Ovary (tissue), 9 donors: ENCODE measurements around the gene ADAMTS12. TPM values are rescaled to one million over a fixed set of nuclear protein-coding genes. Genes with fewer than 3 reads are reported as not detected.

Source experiments
- DNase-seq, 5 donors: peaks; one replicate each; pipeline ENCODE4 v3.0.0-alpha.2; 2019 to 2020
- H3K27ac ChIP-seq, 2 donors: fragments of 200-600 bp; one replicate each; pipeline versions ENCODE4 v1.5.1 to v1.8.0; 2019 to 2022
- H3K27me3 ChIP-seq: fragments of 200-600 bp; one replicate; pipeline ENCODE4 v1.8.0; 2022
- H3K36me3 ChIP-seq: fragments of 200-600 bp; sonication (generic); one replicate; pipeline ENCODE4 v1.5.1; 2019
- H3K4me1 ChIP-seq: one replicate; pipeline ENCODE4 v1.8.1; 2013; ENCODE audit warnings: mild to moderate bottlenecking, moderate library complexity; ENCODE audit not compliant: insufficient read depth
- H3K4me3 ChIP-seq: fragments of 200-600 bp; sonication (generic); one replicate; pipeline ENCODE4 v1.5.1; 2017
- H3K9me3 ChIP-seq, 2 donors: fragments of 200-600 bp in 1 of 2; sonication (generic) in 1 of 2; one replicate each; pipeline versions ENCODE4 v1.5.1 to v1.8.1; 2013 to 2019; ENCODE audit warnings: mild to moderate bottlenecking in 1 of 2, moderate library complexity in 1 of 2
- EP300 ChIP-seq: sonication (generic); formaldehyde crosslinking; IDR thresholded peaks from one replicate; pipeline ENCODE4 v1.6.1; 2017; ENCODE audit warnings: antibody characterized with exemption
- POLR2A ChIP-seq: fragments of 450-650 bp; IDR thresholded peaks from one replicate; pipeline ENCODE4 v1.6.1; 2017; ENCODE audit warnings: antibody characterized with exemption, mild to moderate bottlenecking, moderate library complexity
- WGBS, 3 donors: extraction: QIAGEN DNeasy Blood & Tissue Kit in 1 of 3; methylation state at CpG; one replicate each; pipeline versions ENCODE4 v1.1.5 to v1.1.7; 2013 to 2017; 5-methylcytosine and 5-hydroxymethylcytosine counted together
- intact Hi-C, 4 donors: fragments of 100-400 bp; cut with DNase I; formaldehyde crosslinking; loops; one replicate each; pipeline versions ENCODE4 v1.11.0 to v1.15.1; 2022 to 2023
- polyA plus RNA-seq, 2 donors: library from polyadenylated mRNA; stranded (reverse); fragments of 200-250 nt in 1 of 2; fragments of 350-450 nt in 1 of 2; fragmentation: Illumina TruSeq in 1 of 2; extraction: RNeasy Lipid Tissue Mini Kit (QIAGEN cat#74804) in 1 of 2; gene quantifications; one replicate each; pipeline ENCODE4 v1.2.3, GENCODE V29; 2013 to 2014
- total RNA-seq, 7 donors: library from RNA; depleted of rRNA in 2 of 7; stranded (reverse); fragments of >200 nt in 2 of 7; fragmentation: NEBNext Ultra II Directional in 3 of 7; extraction: Animal tissue kit (Norgen Biotek cat#: 25700) in 3 of 7; gene quantifications; one replicate each; pipeline versions ENCODE4 v1.1.0 to v1.2.4, GENCODE V29; 2016 to 2023
- TF ChIP-seq, protein P1 (sequence below), 3 donors: fragments of 450-650 bp in 2 of 3; fragments of 200-600 bp in 1 of 3; IDR thresholded peaks; one replicate each; pipeline versions ENCODE4 v1.5.1 to v1.8.0; 2016 to 2022; ENCODE audit warnings: antibody characterized with exemption in 3 of 3, mild to moderate bottlenecking in 1 of 3
- donor health status: DM: no; HTN: no; CAD: no; lungs with moderate emphysema.
- donor health status: DM: no; HTN: no; CAD: no.
- donor health status: Bipolar disorder and iron deficiency.
- donor health status: DM: yes; HTN: yes; CAD: no.
- donor health status: DM: no; HTN: no; CAD: no.
- donor health status: DM: yes; HTN: yes; CAD: no.

Gene ADAMTS12
- total and polyA plus RNA-seq, 9 donors = 2.9 to 9.8 (median 5.5) TPM

DNA sequence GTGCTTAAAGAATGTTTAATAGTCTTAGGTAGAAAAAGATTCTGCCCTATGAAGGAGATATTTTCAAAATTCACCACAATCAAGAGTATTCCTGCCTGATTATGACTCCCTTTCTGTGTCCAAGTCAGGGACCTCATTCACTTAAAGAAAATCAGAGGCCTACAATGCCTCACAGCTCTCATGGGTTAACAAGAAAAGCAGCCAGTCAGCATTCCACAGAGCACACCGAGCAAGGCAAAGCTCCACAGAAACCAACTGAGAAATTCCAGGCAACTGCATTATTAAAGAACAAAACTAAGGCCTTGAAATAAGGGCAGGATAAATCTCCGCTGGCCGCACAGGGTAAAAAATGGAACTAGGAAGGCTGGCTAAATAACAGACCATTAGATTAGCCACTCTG, 289.9 kb downstream of the ADAMTS12 start:
- Histone ChIP-seq H3K36me3 (no peaks in the 10 kb centered on the region), H3K4me1 (no peaks in the 10 kb centered on the region), H3K4me3 (no peak overlapping the region), H3K27ac (no peak overlapping the region), H3K9me3 (no peaks in the 10 kb centered on the region), H3K27me3 (no peaks in the 10 kb centered on the region)
- DNase-seq = no peak
- TF ChIP-seq, protein P1, sequence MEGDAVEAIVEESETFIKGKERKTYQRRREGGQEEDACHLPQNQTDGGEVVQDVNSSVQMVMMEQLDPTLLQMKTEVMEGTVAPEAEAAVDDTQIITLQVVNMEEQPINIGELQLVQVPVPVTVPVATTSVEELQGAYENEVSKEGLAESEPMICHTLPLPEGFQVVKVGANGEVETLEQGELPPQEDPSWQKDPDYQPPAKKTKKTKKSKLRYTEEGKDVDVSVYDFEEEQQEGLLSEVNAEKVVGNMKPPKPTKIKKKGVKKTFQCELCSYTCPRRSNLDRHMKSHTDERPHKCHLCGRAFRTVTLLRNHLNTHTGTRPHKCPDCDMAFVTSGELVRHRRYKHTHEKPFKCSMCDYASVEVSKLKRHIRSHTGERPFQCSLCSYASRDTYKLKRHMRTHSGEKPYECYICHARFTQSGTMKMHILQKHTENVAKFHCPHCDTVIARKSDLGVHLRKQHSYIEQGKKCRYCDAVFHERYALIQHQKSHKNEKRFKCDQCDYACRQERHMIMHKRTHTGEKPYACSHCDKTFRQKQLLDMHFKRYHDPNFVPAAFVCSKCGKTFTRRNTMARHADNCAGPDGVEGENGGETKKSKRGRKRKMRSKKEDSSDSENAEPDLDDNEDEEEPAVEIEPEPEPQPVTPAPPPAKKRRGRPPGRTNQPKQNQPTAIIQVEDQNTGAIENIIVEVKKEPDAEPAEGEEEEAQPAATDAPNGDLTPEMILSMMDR (IDR thresholded peaks at IDR 0.05) = no peak
- TF ChIP-seq POLR2A (no peak), EP300 (no peak)
- WGBS, 3 donors = 41 to 56% (median 54%) methylated on average over 3 of the region's 3 CpGs
- intact Hi-C loops = no loop called here

DNA sequence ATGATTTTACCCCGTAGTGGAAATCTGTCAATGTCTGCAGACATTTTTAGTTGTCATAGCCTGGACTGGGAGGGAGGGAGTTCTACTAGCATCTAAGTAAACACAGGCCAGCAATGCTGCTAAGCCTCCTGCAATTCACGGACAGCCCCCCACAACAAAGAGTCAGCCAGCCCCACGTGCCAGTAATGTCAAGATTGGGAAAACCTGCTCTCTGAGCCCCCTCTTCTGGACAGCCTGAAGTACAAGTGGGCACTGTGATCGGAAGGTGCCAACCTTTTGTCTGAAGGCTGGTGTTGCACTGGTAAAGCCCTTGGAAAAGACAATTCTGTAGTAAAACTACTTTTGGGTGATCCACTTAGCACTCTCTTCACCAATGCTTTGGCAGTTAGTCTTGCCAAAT, 296.5 kb downstream of the ADAMTS12 start:
- Histone ChIP-seq H3K4me3 (no peak overlapping the region), H3K9me3 (no peaks in the 10 kb centered on the region), H3K27me3 (no peaks in the 10 kb centered on the region), H3K4me1 (no peaks in the 10 kb centered on the region), H3K27ac (no peak overlapping the region), H3K36me3 (no peaks in the 10 kb centered on the region)
- TF ChIP-seq, protein P1 (IDR thresholded peaks at IDR 0.05) = no peak
- TF ChIP-seq EP300 = no peak
- TF ChIP-seq POLR2A = no peak
- no peak for DNase-seq
- 75 to 92% (median 77%) methylated on average over 4 of the region's 4 CpGs for WGBS, 3 donors
- intact Hi-C loops = no loop called here

DNA sequence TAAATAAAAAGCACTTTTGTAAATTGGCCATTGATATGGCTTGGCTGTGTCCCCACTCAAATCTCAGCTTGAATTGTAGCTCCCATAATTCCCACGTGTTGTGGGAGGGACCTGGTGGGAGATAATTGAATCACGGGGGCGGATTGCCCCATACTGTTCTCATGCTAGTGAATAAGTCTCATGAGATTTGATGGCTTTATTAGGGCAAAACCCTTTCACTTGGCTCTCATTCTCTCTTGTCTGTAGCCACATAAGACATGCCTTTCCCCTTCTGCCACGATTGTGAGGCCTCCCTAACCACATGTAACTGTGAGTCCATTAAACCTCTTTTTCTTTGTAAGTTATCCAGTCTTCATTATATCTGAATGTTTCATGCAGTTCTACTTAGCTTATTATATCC, 297.8 kb downstream of the ADAMTS12 start:
- intact Hi-C loops = no loop called here
- Histone ChIP-seq H3K4me3 (no peak overlapping the region), H3K36me3 (no peaks in the 10 kb centered on the region), H3K9me3 (no peaks in the 10 kb centered on the region), H3K27me3 (no peaks in the 10 kb centered on the region), H3K27ac (no peak overlapping the region), H3K4me1 (no peaks in the 10 kb centered on the region)
- 70 to 80% (median 74%) methylated on average over 4 of the region's 4 CpGs for WGBS, 3 donors
- TF ChIP-seq POLR2A (no peak), EP300 (no peak)
- TF ChIP-seq, protein P1 (IDR thresholded peaks at IDR 0.05) = no peak
- no peak for DNase-seq

DNA sequence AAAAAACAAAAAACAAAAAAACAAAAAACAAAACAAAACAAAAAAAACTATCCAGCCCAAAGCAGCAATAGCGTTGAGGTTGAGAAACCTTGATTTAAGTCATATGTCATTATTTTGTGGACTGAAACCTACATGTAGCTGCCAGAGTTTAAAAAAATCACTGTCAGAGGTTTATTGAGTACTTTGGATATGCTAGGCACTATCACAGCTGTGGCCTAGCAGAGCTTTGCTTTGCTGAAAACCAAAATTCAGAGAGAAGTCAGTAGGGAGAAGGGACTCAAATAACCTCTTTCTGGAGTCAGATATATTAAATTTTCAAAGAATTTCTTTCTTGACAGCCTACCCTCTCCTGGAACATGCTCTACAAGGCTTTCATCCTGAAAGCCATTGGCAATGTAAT, 299.5 kb downstream of the ADAMTS12 start:
- H3K9me3 ChIP-seq = no peaks in the 10 kb centered on the region
- H3K4me1 ChIP-seq = no peaks in the 10 kb centered on the region
- no peak overlapping the region for H3K27ac ChIP-seq
- H3K4me3 ChIP-seq = no peak overlapping the region
- intact Hi-C loops = no loop called here
- H3K36me3 ChIP-seq = no peaks in the 10 kb centered on the region
- no peak for TF ChIP-seq EP300
- TF ChIP-seq, protein P1 (IDR thresholded peaks at IDR 0.05) = no peak
- TF ChIP-seq POLR2A = no peak
- no peaks in the 10 kb centered on the region for H3K27me3 ChIP-seq
- DNase-seq = no peak
- WGBS, 3 donors = 85 to 100% (median 94%) methylated on average over 1 of the region's 1 CpG
